HepG2 (cell line): ENCODE measurements around the gene SUN1. TPM values are rescaled to one million over a fixed set of nuclear protein-coding genes. Genes with fewer than 3 reads are reported as not detected.

Experiments
- ATAC-seq: fragments of 200-7000 bp; cut with Tn5 transposase; 3 replicates; pipeline ENCODE4 v1.9.1; 2020; ENCODE audit warnings: mild to moderate bottlenecking, moderate library complexity
- BruUV-seq: library from RNA; stranded (reverse); fragments of 400-500 nt; replicated peaks from 2 replicates; lab custom pipeline; 2021; lab: Mats Ljungman, UMichigan
- CTCF ChIA-PET: fragments of 300-600 bp; formaldehyde crosslinking; extraction: SDS; loops from one replicate; lab custom pipeline; 2021; ENCODE audit warnings: low total read pairs, inconsistent platforms, low intra/inter-chr PET ratio; lab: Yijun Ruan, JAX
- POLR2A ChIA-PET: fragments of 350-600 bp; sonication (Branson Sonifier 250); formaldehyde crosslinking; loops from one replicate; lab custom pipeline; 2020; ENCODE audit warnings: antibody characterized with exemption, inconsistent platforms; lab: Yijun Ruan, JAX
- DNase-seq: peaks from one replicate; pipeline ENCODE4 v3.0.0-alpha.2; 2015; ENCODE audit warnings: low spot score
- FAIRE-seq: peaks from 3 replicates; lab custom pipeline; 2011; peaks lifted over from hg19 to GRCh38; lab: Jason Lieb, UNC
- H2AFZ ChIP-seq: one replicate; pipeline ENCODE4 v1.6.1; 2011; ENCODE audit warnings: low read length, inconsistent platforms
- H3K27ac ChIP-seq: fragments of 300-600 bp; 3 replicates; pipeline ENCODE4 v1.8.0; 2011; ENCODE audit warnings: mixed run types, mild to moderate bottlenecking, mixed read lengths, low read length, inconsistent platforms; ENCODE audit not compliant: insufficient read depth; ENCODE audit errors: extremely low read length
- H3K27me3 ChIP-seq, 2 experiments: fragments of 200-600 bp in 1 of 2; 2 replicates in 1 of 2; 3 replicates in 1 of 2; pipeline versions ENCODE4 v1.6.0 to v1.8.0; 2011; ENCODE audit warnings: low read length in 2 of 2, mild to moderate bottlenecking in 2 of 2, moderate library complexity in 2 of 2, inconsistent platforms in 1 of 2; ENCODE audit not compliant: insufficient read depth in 2 of 2, control insufficient read depth in 1 of 2
- H3K36me3 ChIP-seq, 2 experiments: fragments of 200-600 bp in 1 of 2; replicated peaks in 1 of 2; 2 replicates in 1 of 2; 3 replicates in 1 of 2; pipeline versions ENCODE4 v1.5.1 to v1.8.0; 2011; ENCODE audit warnings: low read length in 2 of 2, inconsistent platforms in 1 of 2; ENCODE audit not compliant: insufficient read depth in 2 of 2, control insufficient read depth in 1 of 2
- H3K4me1 ChIP-seq: 2 replicates; pipeline ENCODE4 v1.5.1; 2012; ENCODE audit warnings: low read length, inconsistent platforms; ENCODE audit not compliant: insufficient read depth
- H3K4me2 ChIP-seq: 2 replicates; pipeline ENCODE4 v1.6.0; 2011; ENCODE audit warnings: low read depth, low read length, inconsistent platforms
- H3K4me3 ChIP-seq, 3 experiments: fragments of 200-600 bp in 1 of 3; sonication (generic), shearing (Covaris generic) in 1 of 3; replicated peaks in 1 of 3; 2 replicates each; pipeline ENCODE4 v1.5.1; 2011 to 2016; ENCODE audit warnings: low read length in 3 of 3, inconsistent platforms in 2 of 3, low read depth in 2 of 3, mild to moderate bottlenecking in 2 of 3, control low read depth in 1 of 3, mixed read lengths in 1 of 3; ENCODE audit not compliant: insufficient read depth in 1 of 3
- H3K79me2 ChIP-seq: one replicate; pipeline ENCODE4 v1.6.1; 2011; ENCODE audit warnings: low read length, inconsistent platforms; ENCODE audit not compliant: insufficient read depth
- H3K9ac ChIP-seq: 2 replicates; pipeline ENCODE4 v1.6.0; 2011; ENCODE audit warnings: mild to moderate bottlenecking, low read depth, low read length, inconsistent platforms; ENCODE audit not compliant: insufficient read depth
- H3K9me3 ChIP-seq: 2 replicates; pipeline ENCODE4 v1.5.1; 2012; ENCODE audit warnings: mild to moderate bottlenecking, low read length
- H4K20me1 ChIP-seq: 2 replicates; pipeline ENCODE4 v1.6.0; 2011; ENCODE audit warnings: inconsistent platforms, mild to moderate bottlenecking, low read length, moderate library complexity; ENCODE audit not compliant: insufficient read depth
- ADNP ChIP-seq: sonication (generic); formaldehyde crosslinking; IDR thresholded peaks from 2 replicates; pipeline ENCODE4 v1.4.0; 2020; ENCODE audit warnings: missing genetic modification reagents
- CAMTA2 ChIP-seq: sonication (generic); formaldehyde crosslinking; IDR thresholded peaks from 2 replicates; pipeline ENCODE4 v1.4.0; 2020; ENCODE audit warnings: mild to moderate bottlenecking, missing genetic modification reagents, borderline replicate concordance
- ISX ChIP-seq: sonication (generic); formaldehyde crosslinking; conservative IDR thresholded peaks from 2 replicates; pipeline ENCODE4 v1.5.0; 2020; ENCODE audit warnings: missing genetic modification reagents
- POGZ ChIP-seq: sonication (generic); formaldehyde crosslinking; IDR thresholded peaks from 2 replicates; pipeline ENCODE4 v1.4.0; 2020; ENCODE audit warnings: mild to moderate bottlenecking, missing genetic modification reagents
- SIN3B ChIP-seq: fragments of 150-350 bp; IDR thresholded peaks from 2 replicates; pipeline ENCODE4 v1.6.1; 2014; ENCODE audit warnings: low read length
- SKI ChIP-seq: fragments of 450-650 bp; IDR thresholded peaks from one replicate; pipeline ENCODE4 v1.6.1; 2018; ENCODE audit warnings: mild to moderate bottlenecking; ENCODE audit not compliant: partially characterized antibody
- SMAD9 ChIP-seq: sonication (generic); formaldehyde crosslinking; IDR thresholded peaks from 2 replicates; pipeline ENCODE4 v1.5.1; 2020; ENCODE audit warnings: mild to moderate bottlenecking, missing genetic modification reagents
- SP140L ChIP-seq: sonication (generic); formaldehyde crosslinking; IDR thresholded peaks from 2 replicates; pipeline ENCODE4 v1.4.0; 2020; ENCODE audit warnings: missing genetic modification reagents, borderline replicate concordance
- TAF15 ChIP-seq: fragments of 200-400 bp; formaldehyde crosslinking; IDR thresholded peaks from one replicate; pipeline ENCODE4 v1.6.1; 2018; ENCODE audit warnings: mild to moderate bottlenecking, low read depth, low read length; ENCODE audit not compliant: poor library complexity, severe bottlenecking
- ZNF251 ChIP-seq: sonication (generic); formaldehyde crosslinking; IDR thresholded peaks from 2 replicates; pipeline ENCODE4 v1.9.0; 2021; ENCODE audit warnings: mild to moderate bottlenecking, missing genetic modification reagents
- ZNF672 ChIP-seq: sonication (generic); formaldehyde crosslinking; IDR thresholded peaks from 2 replicates; pipeline ENCODE4 v1.8.1; 2022; ENCODE audit warnings: missing genetic modification reagents
- ZNF878 ChIP-seq: sonication (generic); formaldehyde crosslinking; IDR thresholded peaks from 2 replicates; pipeline ENCODE4 v1.8.1; 2023; ENCODE audit warnings: mild to moderate bottlenecking, missing genetic modification reagents, moderate library complexity
- WGBS: methylation state at CpG from one replicate; pipeline ENCODE4 v1.1.6; 2017; ENCODE audit warnings: low lambda C conversion rate; 5-methylcytosine and 5-hydroxymethylcytosine counted together
- in situ Hi-C: cut with HindIII; loops from 2 replicates; pipeline ENCODE4 v1.10.0; 2017; ENCODE audit warnings: low pct_unique_long_range_greater_than_20kb; ENCODE audit not compliant: extremely low pct_ligation_motif_present
- intact Hi-C: fragments of 100-400 bp; cut with micrococcal nuclease; formaldehyde crosslinking; loops from one replicate; pipeline ENCODE4 v1.10.0; 2022; ENCODE audit not compliant: unreplicated experiment
- polyA plus RNA-seq, 8 experiments: library from polyadenylated mRNA; depleted of rRNA in 3 of 8; stranded (reverse) in 7 of 8; unstranded in 1 of 8; fragments of >200 nt; fragmentation: Illumina TruSeq in 4 of 8; extraction: Trizol in 4 of 8; gene quantifications; 2 replicates each; pipeline versions ENCODE4 v1.2.1 to v1.2.3, GENCODE V29; 2011 to 2016; ENCODE audit warnings: low read depth in 4 of 8, missing spikeins in 1 of 8, mixed read lengths in 1 of 8; ENCODE audit not compliant: insufficient read depth in 1 of 8
- total RNA-seq, 5 experiments: library from RNA; depleted of rRNA; stranded (reverse); fragments of >200 nt; fragmentation: Illumina TruSeq; extraction: Trizol; gene quantifications; 2 replicates each; pipeline ENCODE4 v1.2.3, GENCODE V29; 2016; ENCODE audit warnings: low read depth in 1 of 5
- TF ChIP-seq, protein P1 (sequence below), 2 experiments: fragments of 450-650 bp in 1 of 2; sonication (generic) in 1 of 2; formaldehyde crosslinking; IDR thresholded peaks; 2 replicates each; pipeline versions ENCODE4 v1.5.0 to v1.8.0; 2020 to 2022; ENCODE audit warnings: mild to moderate bottlenecking in 1 of 2, missing genetic modification reagents in 1 of 2
- TF ChIP-seq, protein P2 (sequence below): IDR thresholded peaks from 2 replicates; pipeline ENCODE4 v1.6.1; 2016
- TF ChIP-seq, protein P3 (sequence below): sonication (generic); formaldehyde crosslinking; IDR thresholded peaks from 2 replicates; pipeline ENCODE4 v1.4.0; 2020; ENCODE audit warnings: mild to moderate bottlenecking, missing genetic modification reagents
- TF ChIP-seq, protein P4 (sequence below): sonication (generic); formaldehyde crosslinking; IDR thresholded peaks from 2 replicates; pipeline ENCODE4 v1.4.0; 2020; ENCODE audit warnings: mild to moderate bottlenecking, missing genetic modification reagents
- TF ChIP-seq, protein P5 (sequence below): IDR thresholded peaks from 2 replicates; pipeline ENCODE4 v1.6.1; 2016; ENCODE audit warnings: low read depth, control low read depth

SUN1 gene
- total and polyA plus RNA-seq, 2 of the 13 experiments (the other 11 are each of a cell fraction or from before 2014, with no cell fraction given): 47.0 to 126 TPM

DNA sequence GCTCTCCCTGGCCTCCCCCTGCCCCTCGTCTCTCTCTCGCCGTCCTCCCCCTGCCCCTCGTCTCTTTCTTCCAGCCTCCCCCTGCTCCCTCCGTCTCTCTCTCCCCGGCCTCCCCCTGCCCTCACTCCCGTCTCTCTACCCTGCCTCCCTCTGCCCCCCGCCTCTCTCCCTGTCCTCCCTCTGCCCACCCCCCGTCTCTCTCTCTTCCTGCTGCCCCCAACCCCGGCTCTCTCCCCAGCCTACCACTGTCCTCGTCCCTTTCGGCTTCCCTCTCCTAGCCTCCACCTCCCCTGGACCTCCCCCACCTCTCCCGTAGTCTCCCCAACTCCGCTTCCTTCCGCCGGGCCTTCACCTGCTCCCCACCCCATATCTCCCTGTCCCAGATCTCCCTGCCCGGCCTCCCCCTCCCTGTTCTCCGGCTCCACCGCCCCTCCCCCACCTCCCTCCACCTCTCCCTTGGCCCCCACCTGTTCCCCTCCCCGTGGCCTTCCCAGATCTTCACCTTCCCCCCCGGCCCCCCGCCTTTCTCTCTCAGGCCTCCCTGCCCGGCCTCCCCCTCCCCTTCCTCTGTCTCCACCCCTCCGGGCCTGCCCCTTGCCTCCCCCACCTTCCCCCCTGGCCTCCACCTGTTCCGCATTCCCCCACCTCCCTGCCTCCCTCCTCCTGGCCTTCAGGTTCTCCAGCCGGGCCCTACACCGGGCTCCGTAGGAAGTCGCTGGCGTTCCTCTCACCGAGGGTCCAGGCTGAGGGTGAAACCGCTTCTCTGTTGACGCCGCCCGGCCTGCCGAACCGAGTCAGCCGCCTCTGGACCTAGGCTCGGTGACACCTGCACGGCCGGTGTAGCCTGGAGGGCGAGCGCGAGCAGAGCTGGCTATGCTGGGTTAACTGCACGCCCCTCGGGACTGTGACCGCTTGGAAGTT lies 45.3 kb downstream of the SUN1 start:
- no peak for FAIRE-seq
- H3K4me3 ChIP-seq: peak overlapping the region; percentile 73 to 98 (median 86)
- peak overlapping the region; percentile 89 for H3K4me2 ChIP-seq
- peaks cover 41% of the 10 kb centered on the region for H3K4me1 ChIP-seq
- WGBS: 3% methylated on average over 33 of the region's 47 CpGs
- H3K27ac ChIP-seq: peak overlapping the region; percentile 83
- peak; percentile 23 for ATAC-seq
- ChIA-PET CTCF (no interaction called here), POLR2A (interaction anchor here (1.0 to 2.0 kb wide), 3 partner anchors 14 to 100 kb away, joined by 3 to 6 read pairs (median 6); no protein-coding TSS in a partner anchor)
- H3K27me3 ChIP-seq: no peaks in the 10 kb centered on the region
- intact Hi-C loops: loop anchor here (5.0 to 10.0 kb wide), 2 partner anchors 63 to 75 kb away; partner anchors contain the start of gene ADAP1
- peak overlapping the region; percentile 92 for H3K9ac ChIP-seq
- peak; percentile 23 for DNase-seq
- H4K20me1 ChIP-seq: peaks cover 30% of the 10 kb centered on the region; the same call in 1 of the 2 replicates
- no peak overlapping the region for H2AFZ ChIP-seq
- H3K79me2 ChIP-seq: peaks cover 46% of the 10 kb centered on the region
- BruUV-seq: no TSS peak
- in situ Hi-C loops: no loop called here
- H3K9me3 ChIP-seq: no peaks in the 10 kb centered on the region
- H3K36me3 ChIP-seq: peaks cover 4 to 15% of the 10 kb centered on the region in 2 experiments; a peak in 4 of 5 replicates
- no peak for TF ChIP-seq SKI
- TF ChIP-seq SIN3B: no peak
- no peak for TF ChIP-seq TAF15
- TF ChIP-seq SP140L (CRISPR knock-in tag): no peak
- TF ChIP-seq SMAD9 (CRISPR knock-in tag): no peak
- TF ChIP-seq, protein P1, sequence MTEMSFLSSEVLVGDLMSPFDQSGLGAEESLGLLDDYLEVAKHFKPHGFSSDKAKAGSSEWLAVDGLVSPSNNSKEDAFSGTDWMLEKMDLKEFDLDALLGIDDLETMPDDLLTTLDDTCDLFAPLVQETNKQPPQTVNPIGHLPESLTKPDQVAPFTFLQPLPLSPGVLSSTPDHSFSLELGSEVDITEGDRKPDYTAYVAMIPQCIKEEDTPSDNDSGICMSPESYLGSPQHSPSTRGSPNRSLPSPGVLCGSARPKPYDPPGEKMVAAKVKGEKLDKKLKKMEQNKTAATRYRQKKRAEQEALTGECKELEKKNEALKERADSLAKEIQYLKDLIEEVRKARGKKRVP (CRISPR knock-in tag; IDR thresholded peaks at IDR 0.05): no peak
- TF ChIP-seq, protein P2, sequence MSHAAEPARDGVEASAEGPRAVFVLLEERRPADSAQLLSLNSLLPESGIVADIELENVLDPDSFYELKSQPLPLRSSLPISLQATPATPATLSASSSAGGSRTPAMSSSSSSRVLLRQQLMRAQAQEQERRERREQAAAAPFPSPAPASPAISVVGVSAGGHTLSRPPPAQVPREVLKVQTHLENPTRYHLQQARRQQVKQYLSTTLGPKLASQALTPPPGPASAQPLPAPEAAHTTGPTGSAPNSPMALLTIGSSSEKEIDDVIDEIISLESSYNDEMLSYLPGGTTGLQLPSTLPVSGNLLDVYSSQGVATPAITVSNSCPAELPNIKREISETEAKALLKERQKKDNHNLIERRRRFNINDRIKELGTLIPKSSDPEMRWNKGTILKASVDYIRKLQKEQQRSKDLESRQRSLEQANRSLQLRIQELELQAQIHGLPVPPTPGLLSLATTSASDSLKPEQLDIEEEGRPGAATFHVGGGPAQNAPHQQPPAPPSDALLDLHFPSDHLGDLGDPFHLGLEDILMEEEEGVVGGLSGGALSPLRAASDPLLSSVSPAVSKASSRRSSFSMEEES (CRISPR knock-in tag): no peak
- no peak for TF ChIP-seq ZNF878 (CRISPR knock-in tag)
- TF ChIP-seq, protein P3, sequence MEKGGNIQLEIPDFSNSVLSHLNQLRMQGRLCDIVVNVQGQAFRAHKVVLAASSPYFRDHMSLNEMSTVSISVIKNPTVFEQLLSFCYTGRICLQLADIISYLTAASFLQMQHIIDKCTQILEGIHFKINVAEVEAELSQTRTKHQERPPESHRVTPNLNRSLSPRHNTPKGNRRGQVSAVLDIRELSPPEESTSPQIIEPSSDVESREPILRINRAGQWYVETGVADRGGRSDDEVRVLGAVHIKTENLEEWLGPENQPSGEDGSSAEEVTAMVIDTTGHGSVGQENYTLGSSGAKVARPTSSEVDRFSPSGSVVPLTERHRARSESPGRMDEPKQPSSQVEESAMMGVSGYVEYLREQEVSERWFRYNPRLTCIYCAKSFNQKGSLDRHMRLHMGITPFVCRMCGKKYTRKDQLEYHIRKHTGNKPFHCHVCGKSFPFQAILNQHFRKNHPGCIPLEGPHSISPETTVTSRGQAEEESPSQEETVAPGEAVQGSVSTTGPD: no peak
- no peak for TF ChIP-seq ISX (CRISPR knock-in tag)
- TF ChIP-seq ADNP (CRISPR knock-in tag): no peak
- TF ChIP-seq, protein P4, sequence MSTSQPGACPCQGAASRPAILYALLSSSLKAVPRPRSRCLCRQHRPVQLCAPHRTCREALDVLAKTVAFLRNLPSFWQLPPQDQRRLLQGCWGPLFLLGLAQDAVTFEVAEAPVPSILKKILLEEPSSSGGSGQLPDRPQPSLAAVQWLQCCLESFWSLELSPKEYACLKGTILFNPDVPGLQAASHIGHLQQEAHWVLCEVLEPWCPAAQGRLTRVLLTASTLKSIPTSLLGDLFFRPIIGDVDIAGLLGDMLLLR (CRISPR knock-in tag): 0 out of 2 replicates have a peak, but pooled peaks have one; percentile 26
- no peak for TF ChIP-seq CAMTA2 (CRISPR knock-in tag)
- TF ChIP-seq, protein P5, sequence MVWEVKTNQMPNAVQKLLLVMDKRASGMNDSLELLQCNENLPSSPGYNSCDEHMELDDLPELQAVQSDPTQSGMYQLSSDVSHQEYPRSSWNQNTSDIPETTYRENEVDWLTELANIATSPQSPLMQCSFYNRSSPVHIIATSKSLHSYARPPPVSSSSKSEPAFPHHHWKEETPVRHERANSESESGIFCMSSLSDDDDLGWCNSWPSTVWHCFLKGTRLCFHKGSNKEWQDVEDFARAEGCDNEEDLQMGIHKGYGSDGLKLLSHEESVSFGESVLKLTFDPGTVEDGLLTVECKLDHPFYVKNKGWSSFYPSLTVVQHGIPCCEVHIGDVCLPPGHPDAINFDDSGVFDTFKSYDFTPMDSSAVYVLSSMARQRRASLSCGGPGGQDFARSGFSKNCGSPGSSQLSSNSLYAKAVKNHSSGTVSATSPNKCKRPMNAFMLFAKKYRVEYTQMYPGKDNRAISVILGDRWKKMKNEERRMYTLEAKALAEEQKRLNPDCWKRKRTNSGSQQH: no peak
- TF ChIP-seq ZNF251: 0 out of 2 replicates have a peak, but pooled peaks have one; percentile 39
- TF ChIP-seq POGZ (CRISPR knock-in tag): no peak
- no peak for TF ChIP-seq ZNF672 (CRISPR knock-in tag)
